Lung (tissue), 12 donors: ENCODE data around the gene YWHAG. TPM values are rescaled to one million over a fixed set of nuclear protein-coding genes. Genes with fewer than 3 reads are reported as not detected.
A peak's percentile ranks its signal among the peaks of the same experiment; 100 is the strongest.

Experiments used
- ATAC-seq: fragments of 200-7000 bp; cut with Tn5 transposase; one replicate; pipeline ENCODE4 v1.9.1; 2020; ENCODE audit warnings: moderate number of reproducible peaks; ENCODE audit not compliant: insufficient read depth, low FRiP score
- DNase-seq, 3 donors: peaks; one replicate each; pipeline ENCODE4 v3.0.0-alpha.2; 2013 to 2017
- H3K27ac ChIP-seq, 2 donors: one replicate each; pipeline ENCODE4 v1.5.1; 2013; ENCODE audit warnings: mild to moderate bottlenecking in 2 of 2, moderate library complexity in 2 of 2, control low read depth in 1 of 2, inconsistent platforms in 1 of 2, low read depth in 1 of 2, low read length in 1 of 2
- H3K27me3 ChIP-seq, 3 donors: one replicate each; pipeline ENCODE4 v1.5.1; 2013; ENCODE audit warnings: low read length in 2 of 3; ENCODE audit not compliant: control insufficient read depth in 3 of 3, insufficient read depth in 3 of 3
- H3K36me3 ChIP-seq, 4 donors: one replicate each; pipeline ENCODE4 v1.5.1; 2013; ENCODE audit warnings: low read length in 4 of 4, mild to moderate bottlenecking in 1 of 4, moderate library complexity in 1 of 4; ENCODE audit not compliant: control insufficient read depth in 4 of 4, insufficient read depth in 4 of 4
- H3K4me1 ChIP-seq, 5 donors: one replicate each; pipeline ENCODE4 v1.5.1; 2013; ENCODE audit warnings: low read length in 5 of 5, mild to moderate bottlenecking in 2 of 5, moderate library complexity in 1 of 5; ENCODE audit not compliant: control insufficient read depth in 5 of 5, insufficient read depth in 5 of 5
- H3K4me3 ChIP-seq: one replicate; pipeline ENCODE4 v1.5.1; 2013; ENCODE audit warnings: mild to moderate bottlenecking, control low read depth, moderate library complexity
- H3K9ac ChIP-seq, 2 donors: one replicate each; pipeline ENCODE4 v1.5.1; 2013; ENCODE audit warnings: low read length in 2 of 2, control low read depth in 1 of 2; ENCODE audit not compliant: insufficient read depth in 1 of 2
- H3K9me3 ChIP-seq, 4 donors: one replicate each; pipeline ENCODE4 v1.5.1; 2013; ENCODE audit warnings: low read length in 3 of 4, mild to moderate bottlenecking in 1 of 4, moderate library complexity in 1 of 4; ENCODE audit not compliant: control insufficient read depth in 4 of 4, insufficient read depth in 3 of 4
- CTCF ChIP-seq: IDR thresholded peaks from 2 replicates; pipeline ENCODE4 v1.5.1; 2012; ENCODE audit warnings: mild to moderate bottlenecking; ENCODE audit errors: control extremely low read depth, extremely low read depth
- WGBS, 2 donors: extraction: QIAGEN DNeasy Blood & Tissue Kit; methylation state at CpG; one replicate each; pipeline ENCODE4 v1.1.7; 2013; 5-methylcytosine and 5-hydroxymethylcytosine counted together
- polyA plus RNA-seq, 2 donors: library from polyadenylated mRNA; stranded (reverse); fragments of 200-250 nt; gene quantifications; one replicate each; pipeline ENCODE4 v1.2.1, GENCODE V29; 2013
- total RNA-seq, 2 donors: library from RNA; depleted of rRNA in 1 of 2; stranded (reverse); fragments of >200 nt in 1 of 2; gene quantifications; one replicate each; pipeline ENCODE4 v1.2.1, GENCODE V29; 2014 to 2021
- donor health status: control.
- donor health status: control.
- donor health status: Bipolar disorder and iron deficiency.
- donor health status: healthy.
- donor health status: DM: yes; HTN: yes; CAD: no.

Gene YWHAG
- total and polyA plus RNA-seq, 4 donors, result 34.3 to 123 (median 82.9) TPM

GRCh38 chr7:76333511-76334101 lies 25.2 kb downstream of the YWHAG start:
- ATAC-seq (peak; percentile 29), DNase-seq (no peak)
- Histone ChIP-seq H3K27ac (peak overlapping the region; percentile 27 to 62), H3K4me3 (no peak overlapping the region), H3K9ac (no peak overlapping the region), H3K36me3 (peaks cover 6 to 15% (median 8%) of the 10 kb centered on the region in 4 donors), H3K27me3 (no peaks in the 10 kb centered on the region), H3K9me3 (no peaks in the 10 kb centered on the region), H3K4me1 (peaks cover 0 to 42% (median 6%) of the 10 kb centered on the region in 5 donors)
- WGBS, 2 donors, result 45 to 67% methylated on average over 14 of the region's 14 CpGs
- no peak for TF ChIP-seq CTCF

GRCh38 chr7:76332078-76332477 lies 26.7 kb downstream of the YWHAG start:
- Histone ChIP-seq H3K36me3 (peaks cover 6 to 20% (median 16%) of the 10 kb centered on the region in 4 donors), H3K9me3 (no peaks in the 10 kb centered on the region), H3K4me1 (peaks cover 0 to 30% (median 6%) of the 10 kb centered on the region in 5 donors), H3K27ac (no peak overlapping the region), H3K27me3 (no peaks in the 10 kb centered on the region), H3K4me3 (no peak overlapping the region), H3K9ac (no peak overlapping the region)
- no peak for TF ChIP-seq CTCF
- ATAC-seq, result no peak
- WGBS, 2 donors, result 34 to 46% methylated on average over 9 of the region's 9 CpGs
- DNase-seq, result no peak

GRCh38 chr7:76330673-76331072 lies 28.1 kb downstream of the YWHAG start:
- Histone ChIP-seq H3K27me3 (no peaks in the 10 kb centered on the region), H3K27ac (no peak overlapping the region), H3K4me3 (no peak overlapping the region), H3K9ac (no peak overlapping the region), H3K9me3 (no peaks in the 10 kb centered on the region), H3K4me1 (peaks cover 0 to 25% (median 6%) of the 10 kb centered on the region in 5 donors), H3K36me3 (peaks cover 8 to 25% (median 22%) of the 10 kb centered on the region in 4 donors)
- WGBS, 2 donors, result 82 to 95% methylated on average over 5 of the region's 5 CpGs
- no peak for TF ChIP-seq CTCF
- DNase-seq (no peak), ATAC-seq (no peak)

GRCh38 chr7:76330261-76330660 lies 28.5 kb downstream of the YWHAG start:
- H3K27me3 ChIP-seq, result no peaks in the 10 kb centered on the region
- WGBS, 2 donors, result 25 to 77% methylated on average over 4 of the region's 4 CpGs
- H3K36me3 ChIP-seq, result peaks cover 8 to 28% (median 23%) of the 10 kb centered on the region in 4 donors
- H3K4me1 ChIP-seq, result peaks cover 0 to 28% (median 6%) of the 10 kb centered on the region in 5 donors
- no peak overlapping the region for H3K27ac ChIP-seq
- H3K9me3 ChIP-seq, result no peaks in the 10 kb centered on the region
- DNase-seq (no peak), ATAC-seq (no peak)
- no peak overlapping the region for H3K9ac ChIP-seq
- no peak for TF ChIP-seq CTCF
- H3K4me3 ChIP-seq, result no peak overlapping the region
